GM18507 (cell line): Measurements from ENCODE around the gene TFF1.

Experiments used
- DNase-seq: peaks from one replicate; pipeline ENCODE4 v3.0.0; 2011; ENCODE audit warnings: low read depth; ENCODE audit not compliant: insufficient read length; ENCODE audit errors: extremely low spot score
- FAIRE-seq: peaks from 2 replicates; lab custom pipeline; 2011; peaks lifted over from hg19 to GRCh38; lab: Jason Lieb, UNC

The TFF1 gene

GRCh38 chr21:42349420-42350317 lies 16.7 kb downstream of the TFF1 start:
- FAIRE-seq (no peak), DNase-seq (no peak)

- DNase-seq (no peak), FAIRE-seq (no peak)
Measured at GRCh38 chr21:42348762-42349161, 17.6 kb downstream of the TFF1 start.

DNA sequence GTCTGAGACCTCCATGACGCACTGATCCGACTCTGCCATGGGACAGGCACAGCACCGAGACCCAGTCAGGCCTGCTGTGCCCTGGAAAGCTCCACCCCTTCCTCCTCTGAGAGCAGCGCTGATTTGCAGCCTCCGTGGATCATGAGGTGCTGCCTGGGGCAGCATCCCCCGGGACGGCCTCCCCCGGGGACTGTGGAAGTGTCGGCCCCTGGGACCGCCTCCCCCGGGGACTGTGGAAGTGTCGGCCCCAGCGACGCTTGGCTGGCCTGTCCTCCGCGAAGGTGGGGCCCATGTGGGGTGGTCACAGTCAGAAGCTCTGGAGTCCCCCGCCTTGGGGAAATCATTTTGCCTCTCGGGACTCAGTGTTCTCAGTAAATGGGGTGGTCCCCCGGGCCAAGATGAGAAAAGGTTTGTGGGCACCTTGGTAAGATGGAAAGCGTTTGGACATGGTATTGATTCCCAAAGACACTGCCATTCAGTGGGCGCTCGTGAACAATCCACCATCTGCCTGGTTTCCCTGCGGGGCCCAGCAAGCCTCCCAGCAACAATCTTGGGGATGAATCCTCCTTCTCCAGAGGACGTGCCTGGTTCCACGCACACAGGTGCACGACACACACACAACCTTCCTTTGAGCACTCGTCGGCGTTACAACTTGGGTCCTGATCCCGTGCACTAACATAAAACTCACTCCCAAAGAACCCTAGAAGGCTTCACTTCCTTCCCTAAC lies 18.6 kb downstream of the TFF1 start:
- FAIRE-seq (no peak), DNase-seq (no peak)

DNA sequence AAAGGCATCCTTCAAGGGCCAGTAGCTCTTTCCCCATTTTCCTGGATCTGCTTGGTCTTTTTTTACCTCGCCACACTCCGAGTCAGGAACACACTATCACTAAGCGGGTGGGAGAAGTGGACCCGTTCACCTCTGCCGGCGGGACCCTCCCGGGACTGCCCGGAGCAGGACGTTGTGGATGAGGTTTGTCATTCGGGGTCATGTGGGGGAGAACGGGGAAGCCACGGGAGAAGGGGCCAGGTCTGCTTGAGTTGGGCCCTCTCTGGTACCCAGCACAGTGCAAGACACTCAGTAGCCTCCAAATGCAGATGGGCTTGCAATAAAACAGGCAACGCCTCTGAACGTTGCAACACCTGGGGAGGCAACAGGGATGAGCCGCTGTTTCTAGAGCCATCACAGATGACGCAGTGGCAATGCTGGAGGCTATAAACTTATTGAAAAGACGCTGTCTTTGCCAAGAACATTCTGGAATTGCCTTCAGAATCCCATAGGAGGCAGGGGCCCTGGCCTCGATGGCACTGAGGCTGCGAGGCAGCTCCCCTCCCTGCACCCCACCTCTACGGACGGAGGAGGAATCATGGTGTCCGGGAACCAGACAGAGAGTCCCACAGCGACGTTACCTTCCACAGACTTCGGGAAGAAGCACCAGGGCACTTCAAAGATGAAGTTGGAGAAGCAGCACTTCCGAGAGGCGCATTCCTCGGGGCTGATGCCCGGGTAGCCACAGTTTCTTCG lies 19.3 kb downstream of the TFF1 start:
- no peak for FAIRE-seq
- DNase-seq = no peak

DNA sequence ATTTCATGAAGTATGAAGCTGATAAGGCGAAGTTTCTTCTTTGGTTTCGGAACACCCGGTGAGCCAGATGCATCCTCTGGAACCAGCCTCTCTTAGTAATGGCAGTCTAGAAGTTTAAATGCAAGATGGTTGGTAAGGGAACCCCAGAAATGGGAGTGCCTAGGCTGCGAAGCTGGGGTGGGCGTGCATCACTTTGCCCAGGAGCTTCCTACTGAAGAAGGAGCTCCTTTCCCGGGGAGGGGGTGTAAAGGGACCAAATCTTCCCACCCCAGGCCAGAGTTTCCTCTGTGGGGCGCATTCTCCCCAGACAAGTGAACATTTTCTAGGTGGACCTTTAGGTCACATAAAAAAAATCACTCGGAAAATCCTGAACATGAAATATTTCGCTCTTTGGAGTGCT lies 19.9 kb downstream of the TFF1 start:
- FAIRE-seq = no peak
- DNase-seq = no peak

DNA sequence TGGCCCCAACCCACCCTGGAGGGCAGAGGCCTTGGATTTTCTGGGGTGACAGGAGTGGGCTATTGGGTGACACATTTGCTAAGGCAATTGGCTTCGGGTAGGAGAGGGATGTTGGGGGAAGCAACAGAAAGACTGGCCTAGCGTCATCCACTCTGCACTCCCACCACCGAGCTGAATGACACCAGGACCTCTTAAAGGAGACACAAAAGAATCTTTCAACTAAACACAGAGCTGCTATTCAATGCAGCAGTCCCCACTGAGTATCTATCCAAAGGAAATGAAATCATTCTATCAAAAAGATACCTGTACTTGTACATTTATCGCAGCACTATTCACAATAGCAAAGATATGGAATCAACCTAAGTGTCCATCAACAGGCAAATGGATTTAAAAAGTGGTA lies 21.7 kb downstream of the TFF1 start:
- FAIRE-seq (no peak), DNase-seq (no peak)

GRCh38 chr21:42343963-42344510 lies 22.3 kb downstream of the TFF1 start:
- FAIRE-seq (no peak), DNase-seq (no peak)

- FAIRE-seq (no peak), DNase-seq (no peak)
Measured at GRCh38 chr21:42343556-42343955, 22.8 kb downstream of the TFF1 start.

GRCh38 chr21:42343101-42343500 lies 23.2 kb downstream of the TFF1 start:
- no peak for FAIRE-seq
- DNase-seq = no peak

DNA sequence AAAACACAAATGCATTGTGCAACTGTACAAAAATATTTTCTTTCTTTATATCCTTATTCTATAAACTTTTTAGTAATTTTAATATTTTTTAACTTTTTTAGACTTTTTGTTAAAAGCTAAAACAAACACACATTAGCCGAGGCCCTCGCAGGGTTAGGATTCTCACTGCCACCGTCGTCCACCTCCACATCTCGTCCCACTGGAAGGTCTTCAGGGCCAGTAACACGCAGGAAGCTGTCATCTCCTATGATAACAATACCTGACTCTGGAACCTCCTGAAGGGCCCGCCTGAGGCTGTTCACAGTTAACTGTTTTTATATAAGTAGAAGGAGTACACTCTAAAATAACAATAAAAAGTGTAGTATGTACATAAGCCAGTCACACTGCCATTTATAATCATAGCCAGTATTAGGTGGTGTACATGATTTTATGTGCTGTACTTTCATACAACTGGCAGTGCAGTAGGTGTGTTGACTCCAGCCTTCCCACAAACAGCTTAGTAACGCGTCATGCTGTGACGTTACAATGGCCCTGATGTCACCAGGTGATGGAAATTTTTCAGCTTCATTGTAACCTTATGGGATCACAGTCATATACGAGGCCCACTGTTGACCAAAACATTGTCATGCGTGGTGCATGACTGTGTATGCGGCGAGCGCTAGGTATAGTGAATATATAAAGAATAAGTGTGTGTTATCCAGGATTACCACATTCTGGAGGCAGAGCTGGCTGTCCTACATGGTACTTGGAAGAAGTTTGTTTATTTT lies 24.4 kb downstream of the TFF1 start:
- FAIRE-seq (no peak), DNase-seq (no peak)

DNA sequence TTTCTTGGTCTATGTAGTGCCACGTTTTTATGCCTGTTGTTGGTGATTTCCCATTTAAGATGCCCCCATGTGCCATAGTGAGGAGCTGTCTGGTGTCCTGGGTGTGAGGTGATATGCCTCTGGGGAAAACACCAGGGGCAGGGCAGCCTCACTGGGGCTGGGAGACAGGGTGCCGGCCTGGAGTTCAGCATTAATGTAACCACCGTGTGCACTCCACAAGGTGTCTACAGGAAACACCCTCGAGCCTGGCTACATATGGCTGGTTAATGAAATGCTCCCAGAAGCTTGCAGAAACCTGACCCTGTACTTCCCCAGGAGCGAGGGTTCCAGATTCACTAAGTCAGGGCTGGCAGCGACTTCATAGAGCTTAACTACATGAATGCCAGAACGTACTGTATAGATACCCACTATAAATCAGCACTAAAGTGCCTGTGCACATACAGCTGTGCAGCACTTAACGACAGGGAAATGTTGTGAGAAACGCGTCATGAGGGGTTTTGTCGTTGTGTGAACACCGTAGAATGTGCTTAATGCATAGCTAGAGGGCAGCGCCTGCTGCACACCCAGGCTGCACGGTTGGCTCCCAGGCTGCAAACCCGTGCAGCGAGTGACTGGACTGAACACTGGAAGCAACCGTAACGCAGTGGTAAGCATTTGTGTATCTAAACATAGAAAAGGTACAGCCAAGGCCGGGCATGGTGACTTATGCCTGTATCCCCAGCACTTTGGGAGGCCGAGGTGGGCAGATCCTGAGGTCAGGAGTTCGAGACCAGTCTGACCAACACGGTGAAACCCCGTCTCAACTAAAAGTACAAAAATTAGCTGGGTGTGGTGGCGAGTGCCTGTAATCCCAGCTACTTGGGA lies 25.9 kb downstream of the TFF1 start:
- no peak for FAIRE-seq
- no peak for DNase-seq

GRCh38 chr21:42338729-42339715 lies 27.3 kb downstream of the TFF1 start:
- DNase-seq = no peak
- no peak for FAIRE-seq

- DNase-seq (no peak), FAIRE-seq (peak; percentile 71)
Measured at GRCh38 chr21:42337830-42338728, 28.3 kb downstream of the TFF1 start.

DNA sequence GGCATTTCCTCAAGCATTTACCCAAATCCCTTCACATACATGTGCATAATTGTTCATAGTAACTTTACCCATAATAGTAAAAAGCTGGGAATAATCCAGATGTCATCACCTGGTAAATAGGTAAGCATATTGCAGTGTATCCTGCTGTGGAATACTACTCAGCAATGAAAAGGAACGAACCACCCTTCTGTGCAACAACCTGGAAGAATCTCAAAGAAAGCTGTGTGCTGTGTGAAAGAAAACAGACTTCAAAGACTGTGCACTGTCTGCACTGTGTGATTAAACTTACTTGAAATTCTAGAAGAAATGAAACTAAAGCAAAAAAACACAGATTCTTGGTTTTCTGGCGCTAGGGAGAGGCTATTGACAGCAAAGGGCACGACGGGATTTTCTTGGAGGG lies 29.1 kb downstream of the TFF1 start:
- no peak for DNase-seq
- no peak for FAIRE-seq

DNA sequence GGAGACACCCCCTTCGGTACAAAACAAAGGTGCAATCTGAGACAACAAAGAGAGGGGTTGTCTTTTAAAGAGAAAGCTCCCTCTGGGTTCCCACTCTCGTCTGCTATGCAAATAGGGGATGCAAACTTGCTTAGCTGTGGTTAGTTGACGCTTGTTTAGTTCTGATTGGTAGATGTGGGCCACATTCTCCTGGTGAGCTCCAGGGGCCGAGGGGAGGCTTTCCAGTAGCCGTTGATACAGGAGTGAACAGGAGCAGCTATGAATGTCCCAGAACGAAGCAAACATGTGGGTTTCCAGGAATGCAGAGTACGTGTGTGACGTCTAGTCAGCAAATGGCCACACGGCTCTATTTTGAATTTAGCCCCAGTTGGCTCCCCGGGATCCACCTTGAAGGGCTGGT lies 30.3 kb downstream of the TFF1 start:
- FAIRE-seq (no peak), DNase-seq (no peak)

- DNase-seq (no peak), FAIRE-seq (no peak)
Measured at GRCh38 chr21:42332557-42333317, 33.6 kb downstream of the TFF1 start.
